Keratinocyte (primary cell): Measurements from ENCODE around the gene DCTPP1. TPM values are rescaled to one million over a fixed set of nuclear protein-coding genes. Genes with fewer than 3 reads are reported as not detected.
A peak's percentile ranks its signal among the peaks of the same experiment; 100 is the strongest.

ENCODE experiments used
- DNase-seq: peaks from one replicate; pipeline ENCODE4 v3.0.0-alpha.2; 2011; ENCODE audit warnings: low read depth, missing footprints, low spot score
- FAIRE-seq: peaks from 2 replicates; lab custom pipeline; 2011; peaks lifted over from hg19 to GRCh38; lab: Jason Lieb, UNC
- H2AFZ ChIP-seq: 2 replicates; pipeline ENCODE4 v1.6.0; 2012; ENCODE audit warnings: low read length, control low read depth, inconsistent platforms; ENCODE audit not compliant: control insufficient read depth
- H3K27ac ChIP-seq: 2 replicates; pipeline ENCODE4 v1.5.1; 2011; ENCODE audit warnings: low read length; ENCODE audit not compliant: control insufficient read depth, insufficient read depth
- H3K27me3 ChIP-seq: 3 replicates; pipeline ENCODE4 v1.6.0; 2011; ENCODE audit warnings: low read length; ENCODE audit not compliant: control insufficient read depth, insufficient read depth; ENCODE audit errors: extremely low read depth
- H3K36me3 ChIP-seq, 2 experiments: 2 replicates in 1 of 2; 3 replicates in 1 of 2; pipeline ENCODE4 v1.5.1; 2011; ENCODE audit warnings: low read length in 2 of 2, mild to moderate bottlenecking in 1 of 2; ENCODE audit not compliant: control insufficient read depth in 2 of 2, insufficient read depth in 2 of 2; ENCODE audit errors: extremely low read depth in 1 of 2
- H3K4me1 ChIP-seq: 3 replicates; pipeline ENCODE4 v1.5.1; 2011; ENCODE audit warnings: low read length; ENCODE audit not compliant: control insufficient read depth, insufficient read depth; ENCODE audit errors: extremely low read depth
- H3K4me2 ChIP-seq: 3 replicates; pipeline ENCODE4 v1.6.0; 2011; ENCODE audit warnings: low read depth, low read length; ENCODE audit not compliant: control insufficient read depth, insufficient read depth; ENCODE audit errors: extremely low read depth
- H3K4me3 ChIP-seq, 3 experiments: fragments of 200-600 bp in 1 of 3; sonication (generic) in 1 of 3; 2 replicates in 2 of 3; 3 replicates in 1 of 3; pipeline ENCODE4 v1.5.1; 2011 to 2016; ENCODE audit warnings: low read length in 3 of 3, mild to moderate bottlenecking in 3 of 3, control low read depth in 2 of 3, inconsistent platforms in 1 of 3, low read depth in 1 of 3, mixed read lengths in 1 of 3, mixed run types in 1 of 3, moderate library complexity in 1 of 3; ENCODE audit not compliant: control insufficient read depth in 2 of 3, insufficient read depth in 2 of 3; ENCODE audit errors: extremely low read depth in 1 of 3
- H3K79me2 ChIP-seq: 2 replicates; pipeline ENCODE4 v1.6.0; 2012; ENCODE audit warnings: low read length; ENCODE audit not compliant: control insufficient read depth, insufficient read depth
- H3K9ac ChIP-seq: 3 replicates; pipeline ENCODE4 v1.6.0; 2011; ENCODE audit warnings: low read length; ENCODE audit not compliant: control insufficient read depth, insufficient read depth; ENCODE audit errors: extremely low read depth
- H3K9me1 ChIP-seq: 3 replicates; pipeline ENCODE4 v1.6.0; 2011; ENCODE audit warnings: low read length; ENCODE audit not compliant: control insufficient read depth, insufficient read depth; ENCODE audit errors: extremely low read depth
- H3K9me3 ChIP-seq: 2 replicates; pipeline ENCODE4 v1.5.1; 2012; ENCODE audit warnings: low read depth, low read length; ENCODE audit not compliant: control insufficient read depth
- H4K20me1 ChIP-seq: 3 replicates; pipeline ENCODE4 v1.6.0; 2011; ENCODE audit warnings: low read length; ENCODE audit not compliant: control insufficient read depth, insufficient read depth; ENCODE audit errors: extremely low read depth
- CTCF ChIP-seq, 3 experiments: IDR thresholded peaks in 1 of 3; conservative IDR thresholded peaks in 1 of 3; optimal IDR thresholded peaks in 1 of 3; 2 replicates in 2 of 3; 3 replicates in 1 of 3; pipeline versions ENCODE3 to v1.5.1; 2011; ENCODE audit warnings: low read length in 3 of 3, mild to moderate bottlenecking in 3 of 3, moderate library complexity in 2 of 3, control low read depth in 1 of 3, inconsistent platforms in 1 of 3; ENCODE audit not compliant: insufficient read depth in 2 of 3; ENCODE audit errors: extremely low read depth in 1 of 3
- EZH2 ChIP-seq: IDR thresholded peaks from one replicate; pipeline ENCODE4 v1.6.1; 2012; ENCODE audit warnings: inconsistent platforms, mild to moderate bottlenecking, low read length, moderate library complexity
- dilution Hi-C: fragments of 300-500 bp; cut with MboI; formaldehyde crosslinking; loops from one replicate; pipeline ENCODE4 v1.7.0; 2020; ENCODE audit warnings: low sequenced_read_pairs; ENCODE audit not compliant: extremely low pct_ligation_motif_present
- polyA plus RNA-seq, 5 experiments: library from polyadenylated mRNA; depleted of rRNA in 3 of 5; stranded (reverse) in 3 of 5; stranded (forward) in 1 of 5; unstranded in 1 of 5; fragments of >200 nt; gene quantifications; 1 replicate in 1 of 5; 2 replicates in 3 of 5; 3 replicates in 1 of 5; pipeline versions ENCODE4 v1.2.1 to v1.2.3, GENCODE V29; 2011 to 2012; ENCODE audit warnings: missing spikeins in 2 of 5, low read depth in 1 of 5, low replicate concordance in 1 of 5

Gene DCTPP1
- polyA plus RNA-seq, 1 donor (not counting 4 experiments of a cell fraction or from before 2014, with no cell fraction given) = 95.8 TPM

GRCh38 chr16:30429418-30429677 is 482 bp downstream of the DCTPP1 start:
- H3K9me3 ChIP-seq = no peaks in the 10 kb centered on the region
- H3K9me1 ChIP-seq = no peaks in the 10 kb centered on the region
- peaks cover 29% of the 10 kb centered on the region for H3K79me2 ChIP-seq
- peaks cover 3 to 12% of the 10 kb centered on the region in 2 experiments for H3K36me3 ChIP-seq
- H3K27ac ChIP-seq = peak overlapping the region; percentile 81
- H4K20me1 ChIP-seq = no peaks in the 10 kb centered on the region
- peak overlapping the region; percentile 86 for H3K9ac ChIP-seq
- peak overlapping the region; percentile 94 for H2AFZ ChIP-seq
- TF ChIP-seq CTCF (optimal IDR thresholded peaks at IDR 0.05 in 1 of 3, IDR thresholded peaks at IDR 0.05 in 1 of 3, conservative IDR thresholded peaks at IDR 0.05 in 1 of 3; ENCODE audit: extremely low read depth in 1 of 3, insufficient read depth in 2 of 3, low read length in 3 of 3) (no peak), EZH2 (no peak)
- H3K27me3 ChIP-seq = no peaks in the 10 kb centered on the region
- dilution Hi-C loops = no loop called here
- peaks cover 10% of the 10 kb centered on the region for H3K4me1 ChIP-seq
- H3K4me3 ChIP-seq = peak overlapping the region; percentile 67 to 98 (median 92)
- DNase-seq = no peak
- no peak for FAIRE-seq
- peak overlapping the region; percentile 81 for H3K4me2 ChIP-seq

DNA sequence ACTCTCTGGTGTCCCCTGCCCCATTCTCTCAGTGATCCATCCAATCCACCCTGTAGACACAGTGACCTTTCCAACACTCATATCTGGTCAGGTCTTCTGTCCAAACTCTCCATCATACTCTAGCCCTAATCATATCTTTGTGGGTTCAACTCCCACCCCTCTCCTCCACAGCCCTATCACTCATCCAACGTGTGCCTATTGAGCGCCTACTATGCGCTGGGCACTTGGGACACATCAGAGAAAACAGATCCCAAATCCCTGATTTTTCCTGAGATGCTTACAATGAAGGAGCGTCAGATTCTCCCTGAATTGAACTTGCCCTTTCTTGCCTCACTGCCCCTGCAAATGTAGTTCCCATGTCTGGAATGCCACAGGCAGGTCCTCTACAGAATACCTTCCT is 1.8 kb downstream of the DCTPP1 start:
- H3K4me3 ChIP-seq = no peak overlapping the region
- peaks cover 10% of the 10 kb centered on the region for H3K4me1 ChIP-seq

More for the DNA sequence above, 1.8 kb downstream of the DCTPP1 start:
- H3K27ac ChIP-seq = no peak overlapping the region
- H3K9me1 ChIP-seq = no peaks in the 10 kb centered on the region
- no peak overlapping the region for H3K9ac ChIP-seq
- no peak for FAIRE-seq
- no peak for DNase-seq
- TF ChIP-seq CTCF (optimal IDR thresholded peaks at IDR 0.05 in 1 of 3, IDR thresholded peaks at IDR 0.05 in 1 of 3, conservative IDR thresholded peaks at IDR 0.05 in 1 of 3; ENCODE audit: extremely low read depth in 1 of 3, insufficient read depth in 2 of 3, low read length in 3 of 3) (no peak), EZH2 (no peak)
- H3K4me2 ChIP-seq = no peak overlapping the region
- H3K27me3 ChIP-seq = no peaks in the 10 kb centered on the region
- H2AFZ ChIP-seq = no peak overlapping the region
- dilution Hi-C loops = no loop called here
- H3K9me3 ChIP-seq = no peaks in the 10 kb centered on the region
- peaks cover 11 to 24% of the 10 kb centered on the region in 2 experiments for H3K36me3 ChIP-seq
- peaks cover 30% of the 10 kb centered on the region for H3K79me2 ChIP-seq
- H4K20me1 ChIP-seq = peaks cover 3% of the 10 kb centered on the region
